ENCODE measurements around the gene RS1.

RS1 gene

DNA sequence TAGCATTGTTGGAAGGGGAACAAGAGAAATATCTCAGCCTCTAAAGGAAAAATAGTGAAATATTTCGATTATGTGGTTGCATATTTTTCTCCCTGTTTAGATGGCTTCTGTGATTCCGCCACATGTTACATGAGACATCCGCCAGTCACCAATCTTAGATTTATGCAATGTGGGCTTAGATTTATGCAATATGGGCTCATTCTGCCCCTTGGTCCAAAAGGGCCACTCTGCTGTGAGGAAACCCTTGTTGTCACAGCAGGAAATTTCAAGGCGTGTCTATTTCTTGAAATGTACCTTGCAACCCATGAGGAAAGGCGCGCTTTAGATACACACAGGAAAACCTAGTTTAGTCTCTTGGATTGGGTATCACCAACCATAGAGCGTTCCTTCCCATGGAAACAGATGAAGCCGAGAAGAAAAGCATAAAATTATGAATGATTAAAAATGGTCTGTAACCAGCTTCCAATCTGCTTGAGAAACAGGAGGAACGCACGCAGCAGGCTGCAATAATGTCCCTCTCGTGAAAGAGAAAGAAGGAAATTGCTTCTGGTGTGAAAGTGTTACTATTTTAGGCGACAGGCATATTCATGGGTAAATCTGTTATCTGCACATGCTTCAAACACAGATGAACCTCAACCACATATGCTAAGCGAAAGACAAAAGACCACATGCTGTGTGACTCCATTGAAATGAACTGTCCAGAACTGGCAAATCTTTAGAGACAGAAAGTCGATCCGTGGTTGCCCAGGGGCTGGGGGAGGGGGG, 3.7 kb downstream of the RS1 start:
- no peak for DNase-seq (ENCODE audit: low read depth, low spot score)

DNA sequence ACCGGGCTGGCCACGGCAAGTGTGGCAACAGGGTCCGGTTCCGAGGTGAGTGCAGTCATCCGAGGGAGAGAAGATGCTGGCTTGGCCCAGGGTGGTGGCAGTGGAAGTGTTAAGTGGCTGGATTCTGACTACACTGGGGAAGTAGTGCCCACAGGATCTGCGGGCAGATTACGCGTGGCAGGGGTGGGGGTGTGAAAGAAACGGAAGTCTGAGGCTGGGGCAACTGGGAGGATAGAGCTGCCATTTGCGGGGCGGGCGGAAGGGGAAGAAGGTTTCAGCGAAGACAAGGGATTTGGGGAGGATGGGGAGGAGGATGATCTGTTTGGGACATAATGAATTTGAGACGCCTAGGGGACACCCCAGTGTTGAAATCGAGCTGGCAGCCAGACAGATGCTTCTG, 5.3 kb downstream of the RS1 start:
- no peak for DNase-seq (ENCODE audit: low read depth, low spot score)

DNA sequence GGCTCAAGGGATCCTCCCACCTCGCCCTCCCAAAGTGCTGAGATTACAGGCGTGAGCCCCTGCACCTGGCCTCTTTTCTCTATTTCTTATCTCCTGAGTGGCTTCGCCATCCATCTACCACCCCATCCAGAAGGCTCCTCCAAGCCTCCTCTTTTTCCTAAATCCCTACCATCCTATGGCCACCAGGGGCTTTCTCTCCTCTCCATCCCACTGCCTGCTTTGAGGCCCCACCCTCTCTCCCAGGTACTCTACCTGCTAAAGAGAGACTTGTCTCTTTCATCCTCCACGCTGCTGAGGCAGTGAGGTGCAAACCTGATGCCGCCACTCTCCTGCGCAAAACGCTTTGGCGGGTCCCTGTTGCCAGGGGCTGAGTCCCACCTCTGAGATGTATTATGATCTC, 7.0 kb downstream of the RS1 start:
- DNase-seq (ENCODE audit: low read depth, low spot score): peak; percentile 41

DNA sequence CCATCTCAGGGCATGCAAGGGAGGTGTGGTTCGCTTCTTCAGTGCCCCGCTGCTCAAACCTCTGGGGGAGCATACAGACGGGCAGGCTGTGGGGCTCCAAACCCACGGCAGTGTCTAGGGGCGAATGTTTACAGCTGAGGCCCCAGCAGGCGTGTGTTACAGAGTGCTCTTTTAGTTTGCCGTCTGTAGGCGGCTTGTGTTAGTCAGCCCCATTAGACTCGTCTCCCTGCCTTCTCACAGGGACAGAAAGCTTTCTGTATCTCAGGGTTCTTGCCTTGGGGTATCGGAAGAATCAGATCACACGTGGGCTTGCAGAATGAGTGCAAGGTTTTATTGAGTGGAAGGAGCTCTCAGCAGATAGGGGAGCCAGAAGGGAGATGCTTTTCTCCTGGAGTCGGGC, 10.6 kb downstream of the RS1 start:
- DNase-seq (ENCODE audit: low read depth, low spot score): no peak

DNA sequence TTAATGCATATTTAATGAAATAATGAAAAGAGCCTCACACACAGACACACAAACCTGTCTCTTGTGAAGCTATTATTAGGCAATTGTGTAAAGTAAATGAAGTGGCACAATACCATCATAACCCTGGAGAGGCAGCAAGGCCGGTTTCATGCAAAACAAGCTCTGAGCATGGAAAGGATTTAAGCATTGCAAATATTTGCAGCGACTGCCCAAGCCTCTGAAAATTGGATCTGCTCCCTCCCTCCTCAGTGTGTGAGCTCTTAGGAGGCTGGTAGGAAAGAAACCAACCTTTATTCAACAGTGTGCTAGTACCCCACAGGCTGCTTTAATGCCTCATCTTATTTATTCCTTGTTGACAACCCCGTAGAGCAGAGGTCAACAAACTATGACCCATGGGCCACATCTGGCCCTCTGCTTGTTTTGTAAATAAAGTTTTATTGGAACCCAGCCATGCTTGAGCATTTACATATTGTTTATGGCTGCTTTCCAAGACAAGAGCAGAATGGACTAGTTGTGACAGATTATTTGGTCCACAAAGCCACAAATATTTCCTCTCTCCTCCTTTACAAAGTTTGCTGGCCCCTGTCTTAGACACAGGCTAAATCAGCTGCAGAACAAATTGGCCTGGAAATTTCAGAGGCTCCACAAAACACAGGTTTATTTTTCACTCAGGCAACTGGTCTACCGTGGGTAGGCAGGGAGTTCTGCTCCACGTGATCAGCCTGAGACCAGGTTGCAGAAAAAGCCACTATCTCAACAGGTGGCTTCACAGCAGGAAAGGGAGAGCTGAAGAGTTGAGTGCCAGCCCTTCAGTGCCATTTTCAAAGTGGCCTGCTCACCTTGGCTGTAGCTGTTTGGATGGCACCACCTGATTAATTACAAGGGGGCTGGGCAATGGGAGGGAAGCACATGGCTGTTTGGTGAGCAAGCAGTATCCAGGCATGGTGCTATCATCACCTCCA, 16.8 kb downstream of the RS1 start:
- peak; percentile 14 for DNase-seq (ENCODE audit: low read depth, low spot score)

DNA sequence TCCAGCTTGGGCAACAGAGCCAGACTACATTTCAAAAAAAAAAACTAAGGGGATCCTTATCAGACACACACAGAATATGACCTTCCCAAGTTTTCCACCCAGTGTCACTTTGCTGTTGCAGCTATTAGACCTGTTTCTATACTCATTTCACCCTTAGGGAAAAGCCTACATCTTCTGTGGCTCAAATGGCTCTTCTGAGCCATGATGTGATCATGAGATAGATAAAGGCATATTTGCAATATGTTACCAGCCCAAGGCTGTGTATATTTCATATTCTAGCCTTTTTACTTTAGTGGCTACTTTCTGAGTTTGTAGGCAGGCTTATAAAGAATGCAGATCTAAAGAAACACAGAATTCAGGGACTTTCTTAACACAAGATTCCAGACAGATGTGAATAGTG, 19.3 kb downstream of the RS1 start:
- no peak for DNase-seq (ENCODE audit: low read depth, low spot score)

DNA sequence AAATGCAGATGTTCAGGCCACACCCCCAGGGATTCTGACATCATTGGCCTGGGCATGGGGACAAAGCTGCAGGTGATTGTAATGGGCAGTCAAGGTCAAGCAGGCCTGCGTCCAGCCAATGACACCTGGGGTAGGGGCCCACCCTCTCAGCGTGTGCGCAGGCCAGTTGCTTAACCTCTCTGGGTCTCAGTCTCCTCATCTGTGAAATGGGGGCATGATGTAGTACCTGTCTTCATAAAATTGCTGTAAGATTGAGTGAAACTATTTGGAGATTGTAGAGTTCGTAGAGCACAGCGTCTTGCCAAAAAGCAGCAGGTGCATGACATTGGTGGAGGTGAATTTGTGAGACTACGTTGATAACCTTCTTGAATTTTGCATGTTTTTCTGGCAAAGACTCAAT, 21.2 kb downstream of the RS1 start:
- no peak for DNase-seq (ENCODE audit: low read depth, low spot score)

DNA sequence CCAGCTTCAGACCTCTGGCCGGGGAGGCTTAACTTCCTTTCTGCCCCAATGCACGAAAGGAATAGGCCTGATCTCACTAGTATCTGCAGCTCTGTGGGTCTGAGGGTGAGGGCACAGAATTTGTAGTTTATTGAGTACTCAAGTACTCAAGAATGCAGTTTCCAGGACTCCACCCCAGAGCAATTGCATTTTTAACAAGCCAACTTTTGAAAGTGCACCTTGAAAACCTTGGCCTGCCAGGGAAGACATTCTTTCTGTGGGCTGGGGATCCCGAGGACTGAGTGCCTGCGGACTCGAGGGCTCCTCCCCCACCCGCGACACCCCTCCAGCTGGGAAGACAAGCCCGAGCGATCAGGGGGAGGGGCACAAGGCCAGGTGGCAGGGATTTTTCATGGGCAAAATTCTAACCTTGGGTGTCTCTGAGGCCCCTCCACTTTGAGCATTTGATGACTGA, 22.4 kb downstream of the RS1 start:
- DNase-seq (ENCODE audit: low read depth, low spot score): peak; percentile 36

DNA sequence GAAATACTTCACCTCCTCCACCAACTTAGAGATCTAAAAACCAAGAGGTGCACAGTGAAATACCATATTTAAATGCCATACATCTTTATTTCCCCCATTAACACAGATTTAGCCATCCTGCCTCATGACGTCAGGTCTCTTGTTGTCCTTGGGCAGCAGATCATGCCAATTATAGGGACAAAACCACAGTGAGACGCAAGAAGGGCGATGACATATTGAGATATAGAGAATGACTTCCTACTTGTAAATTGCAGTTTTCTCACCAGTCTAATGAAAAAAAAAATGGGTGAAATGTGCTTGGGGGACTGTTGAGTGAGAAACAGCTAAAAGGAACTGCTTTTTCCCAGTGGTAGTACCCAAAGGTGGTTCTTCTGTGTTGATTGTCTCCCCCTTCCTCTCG, 24.3 kb downstream of the RS1 start:
- no peak for DNase-seq (ENCODE audit: low read depth, low spot score)

DNA sequence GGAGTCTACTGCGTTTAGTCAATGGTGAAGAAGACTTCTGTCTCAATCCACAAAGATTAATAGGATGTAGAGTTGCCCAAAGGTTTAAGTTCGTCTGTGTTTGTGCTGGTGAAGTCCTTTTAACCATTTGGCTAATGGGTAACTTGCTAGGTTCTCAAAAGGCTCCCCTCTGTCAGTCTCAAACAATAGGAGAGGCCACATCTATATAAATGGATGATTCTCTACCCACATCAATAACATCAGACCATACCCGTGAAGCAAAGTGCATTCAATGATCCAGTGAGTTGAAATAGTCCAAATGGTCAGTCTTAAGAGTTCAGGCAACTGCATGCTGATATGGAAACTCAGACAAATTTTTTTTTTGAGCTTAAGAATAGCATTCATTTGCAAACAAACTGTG, 28.1 kb downstream of the RS1 start:
- DNase-seq (ENCODE audit: low read depth, low spot score): no peak

DNA sequence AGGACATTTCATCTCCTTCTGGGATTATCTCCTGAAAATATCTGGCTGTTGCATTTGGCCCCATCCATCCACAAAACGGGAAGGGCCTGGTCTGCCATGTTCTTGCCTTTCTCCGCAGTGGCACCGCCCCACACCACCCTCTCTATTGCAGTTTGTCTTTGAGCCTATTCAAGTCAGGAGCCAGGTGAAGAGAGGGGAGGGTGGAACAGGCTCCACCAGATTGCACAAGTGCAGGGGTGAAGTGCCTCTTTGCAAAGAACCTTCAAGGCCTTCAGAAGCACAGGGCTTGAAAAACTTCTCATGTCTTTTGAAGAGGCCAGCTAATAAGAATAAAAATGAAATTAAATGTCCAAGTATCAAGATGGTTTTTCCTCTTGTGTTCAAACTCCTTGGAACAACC, 28.7 kb downstream of the RS1 start:
- DNase-seq (ENCODE audit: low read depth, low spot score): no peak

DNA sequence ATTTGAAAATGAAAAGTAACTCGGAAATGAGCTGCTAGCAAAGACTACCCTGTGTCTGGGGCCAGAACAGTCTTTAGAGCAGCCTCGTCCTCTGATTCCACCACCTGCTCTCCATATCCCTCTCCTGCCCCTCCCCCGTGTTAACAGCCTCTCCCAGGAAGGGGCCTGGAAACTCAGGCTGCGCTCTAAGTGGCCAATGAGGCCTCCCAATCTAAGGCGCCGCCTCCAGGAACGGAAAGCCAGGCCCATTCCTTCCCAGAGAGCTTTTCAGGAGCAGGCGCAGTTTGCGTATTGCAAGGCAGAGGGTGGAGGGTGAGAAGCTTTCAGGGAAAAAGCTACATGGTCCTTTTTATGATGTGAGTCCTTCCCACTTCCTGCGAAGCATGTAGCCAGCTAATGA, 31.2 kb downstream of the RS1 start:
- peak; percentile 92 for DNase-seq (ENCODE audit: low read depth, low spot score)

DNA sequence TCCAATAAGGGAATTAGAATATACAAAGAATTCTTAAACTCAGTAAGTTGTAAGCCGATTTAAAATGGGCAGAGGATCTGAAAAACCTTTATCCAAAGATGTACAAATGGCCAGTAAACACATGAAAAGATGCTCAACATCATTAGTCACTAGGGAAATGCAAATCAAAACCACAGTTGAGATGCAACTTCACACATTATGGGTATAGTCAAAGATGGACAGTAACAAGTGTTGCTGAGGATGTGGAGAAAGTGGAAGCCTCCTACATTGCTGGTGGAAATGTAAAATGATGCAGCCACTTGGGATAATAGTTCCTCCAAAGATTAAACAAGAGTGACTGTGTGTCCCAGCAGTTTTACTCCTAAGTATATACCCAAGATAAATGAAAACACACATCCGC, 32.6 kb downstream of the RS1 start:
- DNase-seq (ENCODE audit: low read depth, low spot score): no peak

DNA sequence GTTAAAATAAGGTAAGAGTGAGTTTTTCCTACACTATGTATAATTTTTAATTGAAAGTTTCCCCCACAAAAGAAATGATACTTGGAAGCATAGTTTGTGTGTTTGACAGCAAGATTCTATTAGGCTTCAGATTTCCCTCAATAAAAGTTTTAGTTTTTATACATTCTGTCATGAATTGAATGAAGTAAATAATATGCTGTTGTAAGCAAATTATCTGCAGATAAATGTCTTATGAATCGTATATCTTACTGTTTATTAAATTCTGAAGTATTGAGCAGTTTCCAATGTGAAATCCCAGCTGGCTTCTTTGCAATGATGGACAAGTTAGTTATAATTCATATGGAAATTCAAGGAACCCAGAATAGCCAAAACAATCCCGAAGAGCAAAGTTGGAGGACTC, 33.5 kb downstream of the RS1 start:
- no peak for DNase-seq (ENCODE audit: low read depth, low spot score)

DNA sequence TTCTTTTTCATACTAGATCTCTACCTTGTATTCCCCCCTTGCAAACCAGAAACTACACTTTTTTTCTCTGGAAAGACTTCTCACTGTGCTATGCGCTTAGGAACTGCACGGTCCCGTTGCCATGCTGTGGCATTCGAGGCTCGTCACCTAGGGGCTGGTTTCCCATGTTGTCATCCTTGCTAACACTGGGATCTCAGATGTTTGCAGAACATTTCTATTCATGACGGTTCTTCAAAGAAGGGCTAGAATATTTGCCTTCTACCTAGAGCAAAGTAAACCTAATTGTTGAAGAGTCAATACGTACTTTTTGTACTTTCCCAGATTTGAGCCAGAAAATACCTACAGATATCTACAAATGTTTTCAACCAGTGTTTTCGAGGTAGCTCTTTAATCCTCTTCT, 41.0 kb downstream of the RS1 start:
- no peak for DNase-seq (ENCODE audit: low read depth, low spot score)

DNA sequence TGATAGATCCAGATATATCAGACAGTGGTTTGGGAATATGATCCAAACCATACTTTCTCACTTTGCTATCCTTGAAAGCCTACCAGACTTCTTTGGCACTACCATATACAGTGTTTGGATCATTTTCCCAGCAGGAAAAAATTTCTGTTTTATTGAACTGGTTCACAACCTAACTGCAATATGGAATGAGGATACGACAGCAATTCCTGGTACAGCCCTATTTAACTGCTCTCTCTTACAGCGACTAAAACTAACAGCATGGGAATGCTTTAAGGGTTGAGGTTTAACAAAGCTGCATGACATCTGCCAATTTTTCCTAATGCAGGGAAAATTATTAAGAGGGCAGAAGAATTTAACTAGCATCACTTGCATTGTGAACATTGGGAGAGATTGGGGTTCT, 47.3 kb downstream of the RS1 start:
- no peak for DNase-seq (ENCODE audit: low read depth, low spot score)

DNA sequence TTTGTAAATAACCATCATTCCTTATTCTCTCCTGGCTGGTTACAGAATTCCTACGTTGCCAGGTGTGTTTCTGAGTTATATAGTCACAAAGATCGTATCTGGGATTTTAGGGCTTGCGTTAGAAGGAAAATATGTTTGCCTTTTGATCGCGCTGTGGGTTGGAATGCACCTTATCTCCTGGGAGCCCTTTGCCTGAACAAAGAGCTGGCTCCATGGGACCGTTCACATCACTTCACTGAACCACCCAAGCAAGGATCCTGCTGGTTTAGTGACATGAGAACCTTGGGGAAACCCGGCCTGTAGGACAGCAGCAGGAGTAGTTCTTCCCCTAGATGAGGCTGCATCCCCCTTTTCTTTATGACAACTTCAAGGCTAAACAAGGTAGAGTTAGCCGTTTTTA, 51.6 kb downstream of the RS1 start:
- DNase-seq (ENCODE audit: low read depth, low spot score): peak; percentile 32

DNA sequence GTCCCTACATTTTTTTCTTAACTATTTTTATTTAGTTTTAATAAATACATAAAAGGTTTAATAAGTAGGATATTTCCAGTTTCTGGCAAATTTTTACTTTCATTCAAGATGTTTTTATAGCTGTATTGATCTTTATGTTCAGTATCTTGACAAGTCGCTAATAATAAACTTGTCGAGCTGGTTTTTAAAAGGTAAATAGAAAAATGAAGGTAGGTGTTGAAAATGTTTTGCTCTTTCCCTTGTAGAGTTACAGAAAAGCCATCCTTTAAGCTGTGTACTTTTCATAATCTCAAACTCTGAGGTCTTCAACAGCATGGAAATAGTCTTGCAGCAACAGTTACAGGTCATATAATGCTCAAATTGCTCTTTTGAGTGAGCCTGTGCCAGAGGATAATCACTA, 52.6 kb downstream of the RS1 start:
- DNase-seq (ENCODE audit: low read depth, low spot score): no peak

DNA sequence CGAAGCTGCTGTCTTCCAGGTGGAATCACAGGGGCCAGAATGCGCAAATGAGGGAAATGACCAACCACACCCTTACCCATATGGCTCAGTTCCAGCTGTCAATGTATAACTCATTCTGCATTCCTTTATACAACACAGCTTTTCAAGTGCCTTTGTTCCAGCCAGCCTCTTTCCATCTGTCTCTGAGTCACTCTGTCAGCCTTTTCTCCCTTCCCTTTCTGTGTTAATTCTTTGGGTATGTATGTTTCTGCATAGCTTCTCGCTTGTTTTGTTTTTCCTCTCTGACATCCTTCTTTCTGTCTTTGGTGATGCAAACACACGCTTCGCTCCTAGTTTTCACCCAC, 54.5 kb downstream of the RS1 start:
- DNase-seq (ENCODE audit: low read depth, low spot score): peak; percentile 9

DNA sequence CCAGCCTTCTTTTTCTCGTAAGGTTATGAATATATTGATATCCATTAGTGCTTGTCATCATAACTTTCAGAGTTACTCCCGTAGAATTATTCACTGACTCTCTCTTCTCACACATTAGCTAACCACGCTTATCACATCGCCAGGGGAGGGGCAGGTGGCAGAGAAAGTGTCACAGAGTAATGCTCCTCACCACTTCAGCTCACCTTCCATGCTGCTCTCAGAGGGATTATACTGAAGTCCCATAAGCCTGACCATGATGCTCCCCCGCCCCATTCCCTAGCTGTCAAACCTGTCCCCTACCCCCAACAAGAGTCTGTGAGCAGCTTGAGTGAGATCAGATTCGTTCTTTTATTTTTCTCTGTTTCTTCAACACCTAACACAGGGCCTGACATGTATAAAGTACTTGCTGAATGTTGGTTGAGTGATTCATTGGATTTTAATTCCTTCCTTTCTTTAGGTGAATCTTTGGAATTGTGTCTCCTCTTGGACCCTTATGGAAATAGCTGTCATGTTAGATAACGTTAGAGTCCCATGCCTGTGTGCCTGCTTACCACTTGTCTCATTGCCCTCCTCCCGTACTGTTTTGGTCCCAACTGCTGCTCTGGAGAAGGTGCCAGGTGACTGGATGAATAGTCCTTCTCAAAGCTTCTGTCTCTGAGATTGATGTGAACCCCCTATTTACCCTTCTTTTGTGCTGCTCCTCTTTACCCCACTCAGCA, 55.1 kb downstream of the RS1 start:
- no peak for DNase-seq (ENCODE audit: low read depth, low spot score)

DNA sequence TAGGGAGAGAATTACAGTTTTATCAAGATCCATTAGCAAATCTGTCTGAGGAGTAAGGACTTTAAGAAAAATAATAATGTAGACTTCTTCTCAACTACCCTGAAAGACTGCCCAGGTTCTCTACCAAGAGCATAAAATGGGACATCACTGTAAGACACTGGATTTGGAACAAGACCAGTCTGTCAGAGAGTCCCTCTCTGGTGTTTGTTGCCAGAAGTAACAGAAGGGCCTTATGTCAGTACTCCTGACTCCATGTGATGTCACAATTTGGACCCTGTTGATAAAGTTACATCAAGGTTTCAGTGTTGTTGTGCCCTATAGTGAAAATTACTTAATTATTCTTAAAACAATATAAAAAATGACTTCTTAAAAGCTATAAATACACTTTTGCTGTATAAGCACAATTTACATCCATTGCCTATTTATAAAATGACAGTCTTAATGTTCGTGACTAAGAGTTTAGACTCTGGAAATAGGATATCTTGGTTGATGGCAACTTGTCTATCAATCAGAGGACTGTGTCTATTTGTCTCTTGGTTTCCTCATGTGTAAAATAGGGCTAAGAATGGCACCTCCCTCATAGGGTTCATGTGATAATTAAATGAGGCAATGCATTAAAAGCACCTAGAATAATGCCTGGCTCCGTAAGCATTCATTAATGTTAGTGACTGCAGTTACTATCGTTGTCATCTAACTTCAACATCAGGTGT, 57.8 kb downstream of the RS1 start:
- no peak for DNase-seq (ENCODE audit: low read depth, low spot score)

DNA sequence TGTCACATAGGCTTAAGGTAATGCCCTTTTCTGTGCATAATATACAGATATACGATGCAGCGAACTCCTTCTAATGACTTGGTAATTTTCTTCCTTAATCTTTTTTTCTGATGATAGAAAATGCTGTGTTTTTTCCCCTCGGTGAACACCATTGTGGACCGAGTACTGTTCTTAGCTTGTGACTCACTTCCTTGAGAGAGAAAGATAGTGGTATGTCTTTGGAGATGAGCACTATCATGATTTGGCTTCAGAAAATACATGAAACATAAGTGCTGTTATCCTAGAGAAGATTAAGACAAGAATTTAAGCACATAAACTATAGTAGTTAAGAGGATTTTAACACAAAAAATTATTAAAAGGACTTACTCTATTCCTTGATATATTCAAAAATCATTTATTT, 63.9 kb downstream of the RS1 start:
- no peak for DNase-seq (ENCODE audit: low read depth, low spot score)

Measured in ELF-1 (cell line).